GM19438 (cell line): ENCODE results near the gene RTP5.
"Not testable (repeated sequence)": the region's sequence is repeated elsewhere in the genome, so short reads cannot be mapped to it uniquely, and the experiment has no call there.

Experiments used
- ATAC-seq: cut with Tn5 transposase; IDR thresholded peaks from one replicate; pipeline ENCODE4 v1.9.1; 2021; ENCODE audit warnings: low read depth; ENCODE audit not compliant: unreplicated experiment

The RTP5 gene

DNA sequence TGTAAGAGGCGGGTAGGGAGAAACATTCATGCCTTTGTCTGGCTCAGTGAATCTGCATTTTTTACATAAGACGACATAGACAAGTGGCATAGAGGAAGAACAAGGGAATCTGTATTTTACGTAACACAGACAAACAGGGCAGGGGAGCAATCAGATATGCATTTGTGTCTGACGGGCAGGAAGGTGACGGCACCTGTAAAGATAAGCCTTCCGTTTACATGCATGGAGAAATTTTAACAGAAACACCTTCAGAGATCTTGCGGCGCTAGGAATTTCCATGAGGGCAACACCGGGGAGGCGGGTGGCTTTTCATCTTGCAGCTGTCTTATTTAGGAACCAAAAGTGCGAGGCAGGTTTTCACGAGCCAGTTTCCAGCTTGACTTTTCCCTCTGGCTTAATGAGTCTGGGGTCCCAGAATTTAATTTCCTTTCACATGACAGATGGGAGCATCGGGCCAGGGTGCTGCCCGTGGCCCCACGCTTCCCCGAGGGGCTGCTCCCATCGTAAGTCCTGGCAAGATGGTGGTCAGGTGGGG, 42.6 kb downstream of the RTP5 start:
- no peak for ATAC-seq

DNA sequence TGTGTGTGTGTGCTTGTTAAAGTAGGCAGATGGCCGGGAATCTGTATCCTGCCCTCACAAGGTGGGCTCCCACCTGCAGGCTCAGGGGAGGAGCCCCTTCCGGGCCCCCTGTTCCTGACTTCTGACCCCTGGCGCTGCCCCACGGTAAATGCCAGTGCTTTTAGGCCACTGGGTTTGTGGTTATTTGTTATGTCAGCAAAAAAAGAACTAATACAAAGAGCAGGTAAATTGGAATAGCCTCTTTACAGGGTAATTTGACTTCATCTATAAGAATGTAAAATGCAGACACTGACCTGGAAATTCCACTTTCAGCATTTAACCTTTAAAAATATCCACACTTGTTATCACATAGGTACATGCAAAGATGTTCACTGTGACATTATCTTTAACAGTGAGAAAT, 44.2 kb downstream of the RTP5 start:
- no peak for ATAC-seq

DNA sequence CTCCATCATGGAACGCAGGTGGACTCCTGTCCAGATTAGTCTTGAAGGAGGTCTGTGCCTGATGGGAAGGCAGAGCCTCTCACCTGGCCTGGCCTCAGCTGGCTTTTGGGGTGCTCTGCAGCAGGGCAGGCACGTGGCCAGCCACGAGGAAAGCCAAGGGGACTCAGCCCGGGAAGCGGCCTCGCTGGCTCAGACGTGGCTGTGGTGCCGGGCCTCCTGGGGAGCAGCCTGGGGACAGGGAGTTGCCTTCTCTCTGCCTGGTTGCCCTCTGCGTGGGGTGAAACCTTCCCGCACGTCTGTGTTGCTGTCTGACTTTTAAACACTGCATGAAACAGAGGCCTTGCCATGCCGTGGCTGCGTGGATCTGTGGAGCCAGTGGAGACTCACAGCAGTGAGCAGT, 45.0 kb downstream of the RTP5 start:
- no peak for ATAC-seq

DNA sequence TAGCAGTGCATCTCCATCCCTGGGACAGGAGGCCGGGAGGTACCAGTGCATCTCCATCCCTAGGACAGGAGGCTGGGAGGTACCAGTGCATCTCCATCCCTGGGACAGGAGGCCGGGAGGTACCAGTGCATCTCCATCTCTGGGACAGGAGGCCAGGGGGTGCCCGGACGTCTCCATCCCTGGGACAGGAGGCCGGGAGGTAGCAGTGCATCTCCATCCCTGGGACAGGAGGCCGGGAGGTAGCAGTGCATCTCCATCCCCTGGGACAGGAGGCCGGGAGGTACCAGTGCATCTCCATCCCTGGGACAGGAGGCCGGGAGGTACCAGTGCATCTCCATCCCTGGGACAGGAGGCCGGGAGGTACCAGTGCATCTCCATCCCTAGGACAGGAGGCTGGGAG, 52.1 kb downstream of the RTP5 start:
- not testable (repeated sequence) for ATAC-seq

DNA sequence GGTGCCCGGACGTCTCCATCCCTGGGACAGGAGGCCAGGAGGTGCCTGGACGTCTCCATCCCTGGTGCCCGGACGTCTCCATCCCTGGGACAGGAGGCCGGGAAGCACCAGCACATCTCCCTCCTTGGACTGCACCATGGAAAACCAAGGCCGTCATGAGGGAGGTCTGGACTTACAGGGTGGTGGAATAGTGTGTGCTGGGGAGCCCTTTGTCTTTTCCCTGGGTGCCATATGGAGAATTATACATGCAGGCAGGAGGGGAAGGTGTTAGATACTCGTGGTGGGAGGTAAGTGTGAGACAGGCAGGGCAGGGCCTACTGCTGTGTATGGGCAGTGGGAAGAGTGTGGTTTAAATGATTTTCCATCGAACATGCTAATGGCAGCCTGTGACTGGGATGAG, 52.9 kb downstream of the RTP5 start:
- no peak for ATAC-seq

DNA sequence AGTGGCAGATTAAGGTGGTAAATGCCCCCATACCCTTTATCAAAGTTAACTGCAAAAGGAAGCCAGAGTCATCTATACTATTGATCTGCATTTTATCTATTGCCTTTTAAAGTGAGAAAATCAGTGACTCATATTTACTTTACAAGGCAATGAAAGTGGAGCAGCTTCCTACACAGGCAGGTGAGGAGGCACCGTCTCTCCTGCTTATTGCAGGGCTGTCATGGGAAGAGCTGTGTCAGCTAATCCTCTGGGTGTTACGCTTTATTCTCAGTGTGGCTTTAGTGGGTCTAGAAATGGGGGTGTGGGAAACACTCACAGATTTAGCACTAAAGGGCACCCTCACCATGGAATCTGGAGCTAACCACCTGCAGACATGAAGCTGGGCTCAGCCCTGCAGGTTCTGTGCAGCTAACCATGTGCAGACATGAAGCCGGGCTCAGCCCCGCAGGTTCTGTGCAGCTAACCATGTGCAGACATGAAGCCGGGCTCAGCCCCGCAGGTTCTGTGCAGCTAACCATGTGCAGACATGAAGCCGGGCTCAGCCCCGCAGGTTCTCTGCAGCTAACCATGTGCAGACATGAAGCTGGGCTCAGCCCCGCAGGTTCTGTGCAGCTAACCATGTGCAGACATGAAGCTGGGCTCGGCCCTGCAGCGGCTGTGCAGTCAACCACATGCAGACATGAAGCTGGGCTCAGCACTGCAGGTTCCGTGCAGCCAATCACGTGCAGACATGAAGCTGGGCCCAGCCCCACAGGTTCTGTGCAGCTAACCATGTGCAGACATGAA, 53.5 kb downstream of the RTP5 start:
- not testable (repeated sequence) for ATAC-seq
